ENCODE measurements around the gene CALU. TPM values are rescaled to one million over a fixed set of nuclear protein-coding genes. Genes with fewer than 3 reads are reported as not detected.
A peak's percentile ranks its signal among the peaks of the same experiment; 100 is the strongest.

Gene CALU
- total and polyA plus RNA-seq, 10 of the 15 experiments (the other 5 are each of a cell fraction or from before 2014, with no cell fraction given) = 31.2 to 75.6 (median 42.1) TPM

DNA sequence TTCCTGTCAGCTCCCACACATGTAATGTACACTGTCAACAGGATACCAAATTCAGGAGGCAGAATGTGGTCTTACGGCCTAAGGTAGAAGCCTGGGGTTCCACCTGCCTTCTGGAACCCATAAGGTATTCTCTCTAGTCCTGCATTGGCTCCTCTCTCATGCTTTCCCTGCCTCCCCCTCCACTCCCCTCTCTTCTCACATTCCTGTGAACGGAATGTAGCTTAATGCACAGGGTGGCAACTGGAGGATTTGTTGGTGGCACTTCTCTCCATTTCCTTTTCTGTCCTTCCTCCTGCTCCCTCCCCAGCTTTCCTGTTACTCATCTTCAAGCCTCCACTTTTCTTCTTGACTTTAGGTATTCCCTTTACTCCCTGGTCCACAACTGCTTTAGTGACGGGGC is 79.5 kb downstream of the CALU start:
- Histone ChIP-seq H2AFZ (ENCODE audit: control insufficient read depth, low read depth, low read length) (no peak overlapping the region), H3K27me3 (replicated peaks in 1 of 2; ENCODE audit: control insufficient read depth in 2 of 2, insufficient read depth in 2 of 2, low read length in 1 of 2) (peaks cover 0 to 5% of the 10 kb centered on the region in 2 experiments; a peak in 2 of 4 replicates), H4K20me1 (ENCODE audit: control insufficient read depth, insufficient read depth) (no peaks in the 10 kb centered on the region), H3K4me2 (ENCODE audit: control insufficient read depth, insufficient read depth) (no peak overlapping the region), H3K4me1 (ENCODE audit: control insufficient read depth, insufficient read depth, low read length) (no peaks in the 10 kb centered on the region), H3K36me3 (ENCODE audit: control insufficient read depth in 2 of 2, insufficient read depth in 2 of 2, low read length in 1 of 2) (no peaks in the 10 kb centered on the region), H3K9me3 (replicated peaks; ENCODE audit: control insufficient read depth, insufficient read depth, low read length) (no peaks in the 10 kb centered on the region), H3K9ac (ENCODE audit: control insufficient read depth, insufficient read depth, low read length) (no peak overlapping the region), H3K4me3 (no peak overlapping the region), H3K79me2 (ENCODE audit: control insufficient read depth, insufficient read depth, low read length) (no peaks in the 10 kb centered on the region), H3K27ac (ENCODE audit: control insufficient read depth, insufficient read depth) (no peak overlapping the region)
- intact Hi-C loops (cut with micrococcal nuclease; ENCODE audit: unreplicated experiment) = no loop called here
- BruUV-seq (replicated peaks) = no TSS peak
- ChIA-PET POLR2A (interaction anchor here (1.1 kb wide), 1 partner anchor 31 kb away, joined by 4 read pairs; no protein-coding TSS in a partner anchor), SMC1A (ENCODE audit: uncharacterized antibody, unreplicated experiment) (no interaction called here), RAD21 (ENCODE audit: unreplicated experiment) (no interaction called here), CTCF (interaction anchor here (0.7 kb wide), 1 partner anchor 282 kb away, joined by 3 read pairs; no protein-coding TSS in a partner anchor)
- 35% methylated on average over 3 of the region's 3 CpGs for WGBS (ENCODE audit: insufficient coverage, insufficient replicate concordance, low lambda C conversion rate, missing lambda C conversion rate)
- FAIRE-seq (no peak), ATAC-seq (no peak), DNase-seq (ENCODE audit: low read depth, low spot score) (no peak)
- TF ChIP-seq NR2C1 (IDR thresholded peaks at IDR 0.05) = no peak
- no peak for TF ChIP-seq CHD4 (IDR thresholded peaks at IDR 0.05)
- no peak for TF ChIP-seq BCL11A (IDR thresholded peaks at IDR 0.05; ENCODE audit: low read depth, low read length)
- no peak for TF ChIP-seq YY1 (IDR thresholded peaks at IDR 0.05; ENCODE audit: low read depth, low read length)
- TF ChIP-seq NR2C2 (IDR thresholded peaks at IDR 0.05; ENCODE audit: borderline replicate concordance, control insufficient read depth, insufficient read length, low read depth) = no peak
- TF ChIP-seq BCLAF1 (IDR thresholded peaks at IDR 0.05) = no peak
- in situ Hi-C loops (cut with MboI) = no loop called here

Small RNA genes within 50 kb of the gene (small RNA-seq; reads per million reads assigned to genes)
- gene RN7SL81P = not detected
- gene RNA5SP242 = 11.9 reads per million, percentile 96 among the genes with 10 or more reads in this experiment
- 0.39 reads per million, percentile 3 among the genes with 10 or more reads in this experiment for gene RNA5SP243

Other genes with a start within 250 kb of the CALU start
- 0.16 and 0.40 TPM in 2 replicates for gene GARIN1A, start 67.1 kb upstream of the CALU start, total RNA-seq (2014; rRNA removed)
- 0.13 and 0.14 TPM in 2 replicates for gene GARIN1A, start 67.1 kb upstream of the CALU start, total RNA-seq (2014; rRNA removed; fragmentation: Illumina TruSeq; extraction: Trizol)
- gene GARIN1A, start 67.1 kb upstream of the CALU start, total RNA-seq (2021) = 0.21 and 0.23 TPM in 2 replicates
- gene GARIN1A, start 67.1 kb upstream of the CALU start, polyA plus RNA-seq (2011; rRNA removed) = 0.22 and 0.43 TPM in 2 replicates
- gene GARIN1A, start 67.1 kb upstream of the CALU start, polyA plus RNA-seq (2014; fragmentation: Illumina TruSeq; extraction: Trizol) = 0.41 and 0.60 TPM in 2 replicates
- under 1 TPM; 0.04 to 0.05 TPM for gene GARIN1A, start 67.1 kb upstream of the CALU start, polyA plus RNA-seq (2014; fragmentation: Nextera tagmentation; extraction: Ambion mirVana)
- 0.17 and 0.49 TPM in 2 replicates for gene GARIN1A, start 67.1 kb upstream of the CALU start, polyA plus RNA-seq (2014; rRNA removed)
- under 1 TPM in 1 of 2 experiments, not detected in 1; 0.35 TPM for gene GARIN1A, start 67.1 kb upstream of the CALU start, polyA plus RNA-seq (2016; fragmentation: Nextera tagmentation; extraction: Ambion mirVana)
- gene OPN1SW, start 36.4 kb downstream of the CALU start, total RNA-seq (2014; rRNA removed) = not detected in 2 replicates
- gene OPN1SW, start 36.4 kb downstream of the CALU start, total RNA-seq (2014; rRNA removed; fragmentation: Illumina TruSeq; extraction: Trizol) = not detected in 2 replicates
- not detected in 2 replicates for gene OPN1SW, start 36.4 kb downstream of the CALU start, total RNA-seq (2021)
- gene OPN1SW, start 36.4 kb downstream of the CALU start, polyA plus RNA-seq (2011; rRNA removed) = not detected in 2 replicates
- gene OPN1SW, start 36.4 kb downstream of the CALU start, polyA plus RNA-seq (2014; fragmentation: Illumina TruSeq; extraction: Trizol) = not detected in 2 replicates
- gene OPN1SW, start 36.4 kb downstream of the CALU start, polyA plus RNA-seq (2014; fragmentation: Nextera tagmentation; extraction: Ambion mirVana) = under 1 TPM; 0.13 to 0.26 TPM
- gene OPN1SW, start 36.4 kb downstream of the CALU start, polyA plus RNA-seq (2014; rRNA removed) = not detected in 2 replicates
- gene OPN1SW, start 36.4 kb downstream of the CALU start, polyA plus RNA-seq (2016; fragmentation: Nextera tagmentation; extraction: Ambion mirVana) = under 1 TPM; 0.11 to 0.35 TPM
- 0.71 and 1.6 TPM in 2 replicates for gene CCDC136, start 52.6 kb downstream of the CALU start, total RNA-seq (2014; rRNA removed)
- gene CCDC136, start 52.6 kb downstream of the CALU start, total RNA-seq (2014; rRNA removed; fragmentation: Illumina TruSeq; extraction: Trizol) = 1.7 and 2.3 TPM in 2 replicates
- gene CCDC136, start 52.6 kb downstream of the CALU start, total RNA-seq (2021) = 1.8 and 2.8 TPM in 2 replicates
- 3.6 and 4.8 TPM in 2 replicates for gene CCDC136, start 52.6 kb downstream of the CALU start, polyA plus RNA-seq (2011; rRNA removed)
- 1.3 and 1.6 TPM in 2 replicates for gene CCDC136, start 52.6 kb downstream of the CALU start, polyA plus RNA-seq (2014; fragmentation: Illumina TruSeq; extraction: Trizol)
- under 1 TPM; 0.32 to 0.33 TPM for gene CCDC136, start 52.6 kb downstream of the CALU start, polyA plus RNA-seq (2014; fragmentation: Nextera tagmentation; extraction: Ambion mirVana)
- gene CCDC136, start 52.6 kb downstream of the CALU start, polyA plus RNA-seq (2014; rRNA removed) = 2.1 and 3.0 TPM in 2 replicates
- 1 to 10 TPM in 1 of 2 experiments, under 1 TPM in 1; 0.87 to 1.2 TPM for gene CCDC136, start 52.6 kb downstream of the CALU start, polyA plus RNA-seq (2016; fragmentation: Nextera tagmentation; extraction: Ambion mirVana)
- gene FLNC, start 91.0 kb downstream of the CALU start, total RNA-seq (2014; rRNA removed) = 0.05 and 0.11 TPM in 2 replicates
- 0.09 TPM in 1 of 2 replicates, not detected in the other for gene FLNC, start 91.0 kb downstream of the CALU start, total RNA-seq (2014; rRNA removed; fragmentation: Illumina TruSeq; extraction: Trizol)
- gene FLNC, start 91.0 kb downstream of the CALU start, total RNA-seq (2021) = 0.21 and 0.32 TPM in 2 replicates
- not detected in 2 replicates for gene FLNC, start 91.0 kb downstream of the CALU start, polyA plus RNA-seq (2011; rRNA removed)
- 0.01 TPM in 1 of 2 replicates, not detected in the other for gene FLNC, start 91.0 kb downstream of the CALU start, polyA plus RNA-seq (2014; fragmentation: Illumina TruSeq; extraction: Trizol)
- gene FLNC, start 91.0 kb downstream of the CALU start, polyA plus RNA-seq (2014; fragmentation: Nextera tagmentation; extraction: Ambion mirVana) = under 1 TPM in 1 of 2 experiments, not detected in 1; 0.02 TPM
- gene FLNC, start 91.0 kb downstream of the CALU start, polyA plus RNA-seq (2014; rRNA removed) = 0.01 and 0.06 TPM in 2 replicates
- gene FLNC, start 91.0 kb downstream of the CALU start, polyA plus RNA-seq (2016; fragmentation: Nextera tagmentation; extraction: Ambion mirVana) = under 1 TPM; 0.03 to 0.08 TPM
- 123 and 126 TPM in 2 replicates for gene ATP6V1F, start 123.5 kb downstream of the CALU start, total RNA-seq (2014; rRNA removed)
- 108 and 111 TPM in 2 replicates for gene ATP6V1F, start 123.5 kb downstream of the CALU start, total RNA-seq (2014; rRNA removed; fragmentation: Illumina TruSeq; extraction: Trizol)
- gene ATP6V1F, start 123.5 kb downstream of the CALU start, total RNA-seq (2021) = 143 and 155 TPM in 2 replicates
- 121 and 194 TPM in 2 replicates for gene ATP6V1F, start 123.5 kb downstream of the CALU start, polyA plus RNA-seq (2011; rRNA removed)
- gene ATP6V1F, start 123.5 kb downstream of the CALU start, polyA plus RNA-seq (2014; fragmentation: Illumina TruSeq; extraction: Trizol) = 62.7 and 179 TPM in 2 replicates
- 100 to 1,000 TPM; 246 to 343 TPM for gene ATP6V1F, start 123.5 kb downstream of the CALU start, polyA plus RNA-seq (2014; fragmentation: Nextera tagmentation; extraction: Ambion mirVana)
- gene ATP6V1F, start 123.5 kb downstream of the CALU start, polyA plus RNA-seq (2014; rRNA removed) = 211 and 223 TPM in 2 replicates
- gene ATP6V1F, start 123.5 kb downstream of the CALU start, polyA plus RNA-seq (2016; fragmentation: Nextera tagmentation; extraction: Ambion mirVana) = 100 to 1,000 TPM; 286 TPM
- gene KCP, start 171.3 kb downstream of the CALU start, total RNA-seq (2014; rRNA removed) = 2.9 and 4.2 TPM in 2 replicates
- gene KCP, start 171.3 kb downstream of the CALU start, total RNA-seq (2014; rRNA removed; fragmentation: Illumina TruSeq; extraction: Trizol) = 1.1 and 1.4 TPM in 2 replicates
- 5.6 and 7.8 TPM in 2 replicates for gene KCP, start 171.3 kb downstream of the CALU start, total RNA-seq (2021)
- gene KCP, start 171.3 kb downstream of the CALU start, polyA plus RNA-seq (2011; rRNA removed) = 0.45 and 0.76 TPM in 2 replicates
- gene KCP, start 171.3 kb downstream of the CALU start, polyA plus RNA-seq (2014; fragmentation: Illumina TruSeq; extraction: Trizol) = 0.48 and 1.0 TPM in 2 replicates
- under 1 TPM; 0.05 to 0.35 TPM for gene KCP, start 171.3 kb downstream of the CALU start, polyA plus RNA-seq (2014; fragmentation: Nextera tagmentation; extraction: Ambion mirVana)
- 6.0 and 7.6 TPM in 2 replicates for gene KCP, start 171.3 kb downstream of the CALU start, polyA plus RNA-seq (2014; rRNA removed)
- gene KCP, start 171.3 kb downstream of the CALU start, polyA plus RNA-seq (2016; fragmentation: Nextera tagmentation; extraction: Ambion mirVana) = 1 to 10 TPM; 4.0 to 4.3 TPM
- gene IRF5, start 198.6 kb downstream of the CALU start, total RNA-seq (2014; rRNA removed) = 81.7 and 90.0 TPM in 2 replicates
- 33.9 and 36.5 TPM in 2 replicates for gene IRF5, start 198.6 kb downstream of the CALU start, total RNA-seq (2014; rRNA removed; fragmentation: Illumina TruSeq; extraction: Trizol)
- 74.6 and 74.9 TPM in 2 replicates for gene IRF5, start 198.6 kb downstream of the CALU start, total RNA-seq (2021)
- 31.5 and 55.1 TPM in 2 replicates for gene IRF5, start 198.6 kb downstream of the CALU start, polyA plus RNA-seq (2011; rRNA removed)
- 23.2 and 39.7 TPM in 2 replicates for gene IRF5, start 198.6 kb downstream of the CALU start, polyA plus RNA-seq (2014; fragmentation: Illumina TruSeq; extraction: Trizol)
- gene IRF5, start 198.6 kb downstream of the CALU start, polyA plus RNA-seq (2014; fragmentation: Nextera tagmentation; extraction: Ambion mirVana) = 1 to 10 TPM; 5.4 to 8.9 TPM
- gene IRF5, start 198.6 kb downstream of the CALU start, polyA plus RNA-seq (2014; rRNA removed) = 68.3 and 71.5 TPM in 2 replicates
- 10 to 100 TPM; 84.1 to 90.3 TPM for gene IRF5, start 198.6 kb downstream of the CALU start, polyA plus RNA-seq (2016; fragmentation: Nextera tagmentation; extraction: Ambion mirVana)